T-helper 1 cell (primary cell): ENCODE results near the gene LGALS9.
"Not testable (repeated sequence)": the region's sequence is repeated elsewhere in the genome, so short reads cannot be mapped to it uniquely, and the experiment has no call there.

Experiments
- DNase-seq, 5 donors: peaks; one replicate each; pipeline ENCODE4 v3.0.0-alpha.2; 2012 to 2020

Gene LGALS9

DNA sequence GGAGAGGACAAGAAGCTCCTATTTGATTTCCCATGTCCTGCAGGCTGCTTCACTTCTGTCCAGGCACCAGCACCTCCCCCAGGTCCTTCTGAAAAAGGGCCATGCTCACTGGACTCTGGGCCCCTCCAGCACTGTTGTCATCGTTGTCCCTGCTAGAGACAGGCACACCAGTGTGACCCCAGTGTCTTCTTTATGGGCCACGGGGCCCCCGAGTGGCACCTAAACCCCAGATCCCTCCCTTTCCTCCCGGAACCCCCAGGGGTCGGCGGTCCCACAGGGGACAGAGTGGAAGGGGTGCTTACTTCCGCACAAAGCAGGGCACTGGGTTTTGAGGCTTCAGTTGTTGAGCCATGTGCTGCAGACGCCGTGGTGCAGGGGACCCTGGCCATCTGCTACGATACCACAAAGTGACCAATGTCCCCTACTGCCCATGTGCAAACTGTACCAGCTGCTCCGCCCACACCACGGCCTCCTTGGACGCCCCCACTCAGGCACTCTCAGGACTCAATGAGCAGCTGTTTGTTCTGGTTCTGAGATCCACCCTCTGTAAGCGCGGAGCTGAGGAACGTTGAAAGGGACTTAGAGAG lies 24.6 kb downstream of the LGALS9 start:
- not testable (repeated sequence) for DNase-seq

DNA sequence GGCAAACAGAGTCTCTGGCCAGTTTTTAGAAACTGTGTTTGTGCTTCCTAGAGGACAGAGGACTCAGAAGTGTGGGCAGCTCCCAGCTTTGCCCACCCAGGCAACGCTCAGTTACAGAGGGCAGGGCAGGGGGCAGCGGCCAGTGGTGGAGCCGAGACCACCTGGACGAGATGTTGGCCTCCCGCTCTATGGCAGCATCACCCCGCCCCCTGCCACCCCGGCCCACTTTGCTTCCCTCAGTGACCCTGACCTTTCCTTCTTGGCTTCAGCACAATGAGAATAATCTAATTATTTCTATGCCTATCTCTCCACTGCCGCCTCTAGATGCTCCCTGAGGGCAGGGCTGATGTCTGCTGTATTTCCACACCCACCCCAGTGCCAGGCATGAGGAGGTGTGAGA lies 25.6 kb downstream of the LGALS9 start:
- DNase-seq = not testable (repeated sequence)

- DNase-seq = no peak
Observed at GRCh38 chr17:27657620-27658019, 26.6 kb downstream of the LGALS9 start.

DNA sequence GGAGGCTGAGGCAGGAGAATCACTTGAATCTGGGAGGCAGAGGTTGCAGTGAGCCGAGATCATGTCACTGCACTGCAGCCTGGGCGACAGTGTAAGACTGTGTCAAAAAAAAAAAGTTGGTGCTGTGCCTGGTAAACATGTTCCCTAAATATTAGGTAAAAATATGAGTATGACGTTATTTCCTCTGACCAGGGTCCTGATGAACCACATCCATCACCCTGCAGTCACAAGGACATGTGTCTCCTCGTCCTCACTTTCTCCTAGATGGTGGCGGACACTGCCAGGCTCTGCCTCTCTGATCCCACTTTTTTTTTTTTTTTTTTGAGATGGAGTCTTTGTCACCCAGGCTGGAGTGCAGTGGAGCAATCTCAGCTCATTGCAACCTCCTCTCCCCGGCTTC lies 28.7 kb downstream of the LGALS9 start:
- no peak for DNase-seq

DNA sequence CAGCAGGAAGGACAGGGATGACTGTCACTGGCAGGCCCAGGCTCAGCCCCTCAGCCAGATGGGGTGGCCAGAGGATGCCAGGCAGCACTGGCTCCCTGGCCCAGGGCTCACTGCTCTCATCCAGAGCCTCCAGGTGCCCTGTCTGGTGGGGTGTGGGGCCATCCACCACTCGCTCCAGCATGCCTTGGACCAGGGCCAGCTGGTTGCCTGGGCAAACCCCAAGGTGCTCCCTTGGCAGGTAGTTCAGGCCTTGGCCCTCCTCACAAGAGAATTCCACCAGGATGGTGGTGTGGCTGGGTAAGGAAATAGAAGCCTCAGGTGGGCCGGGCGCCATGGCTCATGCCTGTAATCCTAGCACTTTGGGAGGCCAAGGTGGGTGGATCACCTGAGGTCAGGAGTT lies 29.4 kb downstream of the LGALS9 start:
- no peak for DNase-seq

DNA sequence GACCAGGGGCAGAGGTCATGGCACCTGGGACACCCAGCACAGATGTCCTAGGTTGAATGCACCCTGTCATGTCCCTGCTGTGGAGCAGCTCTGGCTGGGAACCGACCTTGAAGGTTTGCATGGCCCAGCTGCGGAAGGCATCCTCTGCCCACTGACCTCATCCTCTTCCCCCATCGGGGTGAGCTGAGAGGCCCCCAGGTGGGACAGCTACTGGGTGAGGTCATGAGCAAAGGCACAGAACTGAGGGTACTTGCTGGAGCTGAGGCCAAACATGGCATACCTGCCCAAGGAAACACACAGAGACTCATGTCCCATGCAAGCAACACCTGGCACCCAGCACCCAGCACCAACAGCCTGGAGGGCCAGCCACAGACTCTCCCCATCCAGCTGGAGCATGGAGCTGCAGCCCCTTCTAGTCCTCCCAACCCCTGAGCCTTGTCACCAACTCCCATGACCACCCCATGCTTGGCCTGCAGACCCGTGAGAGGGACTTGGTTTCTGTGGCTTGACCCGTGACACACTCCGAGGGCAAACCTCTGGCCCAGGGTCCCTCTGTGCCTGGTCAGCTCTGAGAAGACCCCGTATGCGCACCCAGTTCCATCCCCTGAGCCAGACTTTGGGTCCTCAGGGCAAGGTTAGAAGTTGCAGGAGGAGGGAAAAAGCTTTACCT lies 33.1 kb downstream of the LGALS9 start:
- no peak for DNase-seq

- no peak for DNase-seq
Observed at GRCh38 chr17:27664606-27664965, 33.6 kb downstream of the LGALS9 start.

GRCh38 chr17:27665549-27665948 lies 34.6 kb downstream of the LGALS9 start:
- DNase-seq = no peak

DNA sequence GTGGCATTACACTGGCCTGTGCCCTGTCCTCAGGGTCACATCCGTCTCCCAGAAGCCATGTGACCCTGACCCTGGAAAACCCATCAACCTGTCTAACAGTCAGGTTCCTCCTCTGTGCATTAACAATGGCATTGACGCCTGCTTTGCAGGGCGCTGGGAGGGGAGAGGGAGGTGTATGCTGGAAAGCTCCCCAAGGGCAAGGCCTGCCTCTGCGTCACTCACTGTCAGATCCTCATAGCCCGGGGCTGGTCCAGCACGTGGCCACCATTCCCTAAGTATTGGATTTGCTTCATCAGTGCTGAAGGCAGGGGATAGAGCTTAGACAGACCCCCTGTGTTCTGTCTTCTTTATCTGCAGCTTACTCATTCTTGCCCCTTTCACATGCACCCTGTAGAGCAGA lies 35.3 kb downstream of the LGALS9 start:
- DNase-seq = not testable (repeated sequence)

DNA sequence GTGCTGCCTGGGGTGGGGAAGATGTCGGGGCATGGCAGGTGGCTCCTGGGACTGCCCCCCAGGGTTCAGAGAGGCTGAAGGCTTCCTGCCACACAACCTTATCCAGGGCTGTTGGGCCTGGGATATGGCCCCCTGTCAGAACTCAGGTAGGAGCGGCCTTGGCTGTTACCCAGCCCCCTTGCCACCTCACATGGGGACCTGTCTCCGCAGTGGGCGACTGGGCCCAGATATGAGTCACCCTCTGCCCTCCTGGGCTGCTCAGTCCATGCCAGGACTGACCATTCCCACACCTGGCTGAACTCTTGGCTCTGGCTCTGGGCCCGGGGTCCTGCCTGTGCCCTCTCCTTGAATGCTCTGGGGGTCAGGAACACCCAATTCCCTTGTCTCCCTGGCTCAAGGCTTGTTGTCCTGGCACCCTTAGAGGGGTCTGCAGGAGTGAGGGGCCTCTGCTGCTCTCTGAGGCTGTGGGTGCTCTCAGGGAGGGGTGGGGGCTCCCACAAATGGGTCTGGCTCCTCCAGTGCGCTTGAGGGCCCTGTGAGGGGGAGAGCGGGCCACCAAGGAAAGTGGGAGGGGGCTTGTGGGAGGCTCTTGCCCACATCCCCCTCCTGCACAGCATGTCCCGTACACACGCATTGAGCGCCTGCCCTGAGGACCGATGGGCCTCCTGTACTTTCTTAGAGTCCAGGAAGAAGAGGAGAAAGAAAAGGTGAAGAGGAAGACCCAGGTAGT lies 36.0 kb downstream of the LGALS9 start:
- DNase-seq = no peak

DNA sequence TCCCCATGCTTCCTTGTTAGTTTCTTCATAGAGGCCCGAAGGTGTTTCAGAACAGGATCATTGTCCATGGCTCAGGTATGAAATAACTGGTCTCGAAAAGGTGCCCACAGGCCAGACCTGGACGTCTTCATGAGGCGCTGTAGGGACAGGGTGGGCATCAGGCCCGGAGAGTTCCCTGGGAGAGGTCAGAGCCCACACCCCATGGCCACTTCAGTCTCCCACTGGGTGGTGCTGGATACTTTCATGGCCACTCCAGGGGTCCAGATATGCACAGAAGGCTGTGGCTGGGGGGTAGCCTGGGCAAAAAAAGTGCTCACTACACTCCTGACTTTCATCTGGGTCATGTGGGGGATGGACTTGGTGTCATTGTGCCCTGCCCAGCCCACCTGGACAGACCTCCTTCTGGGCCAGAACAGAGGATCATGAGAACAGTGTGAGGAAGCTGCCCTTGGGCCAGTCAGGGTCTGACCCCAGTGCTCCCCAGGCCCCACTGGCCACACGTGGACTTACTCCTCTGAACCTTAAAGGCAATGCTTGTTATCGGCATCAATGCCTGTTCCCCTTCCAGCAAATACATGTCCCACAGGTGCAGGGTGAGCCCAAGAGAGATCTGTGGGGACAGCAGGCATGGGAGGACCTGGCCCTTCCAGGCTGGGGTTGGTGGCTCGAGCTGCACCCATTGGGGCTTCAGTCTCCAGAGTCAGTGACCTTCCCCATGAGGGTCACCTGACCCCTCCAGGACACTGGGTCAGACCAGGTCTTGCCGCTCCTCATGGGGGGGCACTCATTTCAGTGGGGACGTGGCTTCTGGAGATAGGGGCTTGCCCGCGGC lies 36.9 kb downstream of the LGALS9 start:
- no peak for DNase-seq

GRCh38 chr17:27668488-27668823 lies 37.5 kb downstream of the LGALS9 start:
- DNase-seq = no peak

DNA sequence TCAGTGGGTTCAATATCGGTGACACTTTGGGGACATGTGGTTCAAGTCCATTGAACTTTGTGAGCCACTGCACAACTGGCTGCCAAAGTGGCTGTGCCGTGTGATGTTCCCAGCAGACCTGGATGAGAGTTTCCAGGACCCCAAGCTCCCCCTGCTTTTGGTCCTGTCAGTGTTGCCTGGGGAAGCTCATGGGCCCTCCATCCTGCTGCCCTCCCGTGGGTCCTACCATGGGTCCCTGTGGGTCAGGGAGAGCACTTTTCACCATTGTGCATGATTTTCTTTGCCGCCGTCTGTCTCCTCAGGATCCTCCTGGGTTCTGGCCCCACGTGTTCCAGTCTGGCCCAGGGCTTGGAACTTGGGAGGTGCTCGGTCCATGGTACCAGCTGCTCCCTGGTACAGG lies 38.1 kb downstream of the LGALS9 start:
- no peak for DNase-seq

DNA sequence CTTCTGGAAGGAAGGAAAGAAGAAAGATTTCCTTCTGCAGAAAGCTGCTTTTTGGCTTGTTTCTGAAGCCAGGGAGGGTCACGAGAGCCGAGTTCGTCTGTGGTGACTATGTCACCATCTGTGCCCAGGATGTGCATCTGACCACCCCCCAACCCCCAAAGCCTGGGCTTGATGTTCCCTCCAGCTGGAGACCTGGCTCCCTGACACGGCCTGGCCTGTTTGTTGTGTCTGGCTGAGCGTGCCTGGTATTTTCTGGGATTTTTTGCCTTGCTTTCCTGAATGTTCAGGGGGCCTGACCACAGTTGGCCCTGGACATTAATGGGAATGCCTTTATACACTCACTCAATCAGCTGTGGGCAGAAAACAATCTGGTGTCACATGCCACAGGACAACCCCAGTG lies 38.9 kb downstream of the LGALS9 start:
- DNase-seq = no peak

GRCh38 chr17:27670791-27671590 lies 40.0 kb downstream of the LGALS9 start:
- no peak for DNase-seq

- DNase-seq = no peak
Observed at GRCh38 chr17:27671591-27671910, 40.6 kb downstream of the LGALS9 start.

DNA sequence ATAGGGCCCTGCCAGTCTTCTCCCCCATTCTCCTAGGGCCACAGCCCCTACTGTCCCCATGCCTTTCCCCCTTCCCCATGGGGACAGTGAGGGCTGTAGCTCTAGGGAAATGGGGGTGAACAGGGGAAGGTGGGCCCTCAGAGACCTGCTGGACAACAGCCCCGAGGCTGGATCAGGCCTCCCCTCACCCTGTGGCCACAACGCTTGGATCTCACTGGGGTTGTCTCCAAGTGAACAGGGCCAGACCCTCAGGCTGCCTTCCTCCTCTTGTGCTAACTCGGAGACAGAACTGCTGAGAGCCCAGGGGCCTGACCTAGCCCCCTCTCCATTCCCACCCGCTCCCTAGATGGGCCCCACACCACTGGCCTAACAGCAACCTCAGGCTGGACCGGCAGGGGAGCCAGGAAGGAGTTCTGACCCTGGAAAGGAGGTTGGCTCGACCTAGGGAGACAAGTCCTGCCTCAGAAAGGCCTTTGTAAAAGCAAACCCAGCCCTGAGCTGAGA lies 41.0 kb downstream of the LGALS9 start:
- DNase-seq = not testable (repeated sequence)

DNA sequence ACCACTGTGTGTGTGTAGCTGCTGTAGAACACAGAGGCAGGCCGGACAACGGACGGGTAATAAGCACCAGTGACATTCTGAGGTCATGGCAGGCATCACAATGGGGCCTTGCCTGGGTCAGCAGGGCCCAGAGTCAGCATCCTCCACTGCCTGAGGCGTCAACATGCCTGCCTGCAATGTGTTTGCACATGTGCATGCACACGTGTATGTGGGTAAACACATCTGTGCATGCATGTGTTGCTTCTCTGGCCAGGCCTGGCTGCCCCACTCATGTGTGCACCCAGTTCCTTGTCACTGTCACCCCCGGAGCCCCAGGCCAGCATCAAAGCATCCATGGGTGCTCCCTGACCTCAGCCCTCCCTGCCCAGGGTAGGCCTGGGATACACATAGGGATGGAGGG lies 43.3 kb downstream of the LGALS9 start:
- no peak for DNase-seq

GRCh38 chr17:27677191-27677590 lies 46.2 kb downstream of the LGALS9 start:
- no peak for DNase-seq

DNA sequence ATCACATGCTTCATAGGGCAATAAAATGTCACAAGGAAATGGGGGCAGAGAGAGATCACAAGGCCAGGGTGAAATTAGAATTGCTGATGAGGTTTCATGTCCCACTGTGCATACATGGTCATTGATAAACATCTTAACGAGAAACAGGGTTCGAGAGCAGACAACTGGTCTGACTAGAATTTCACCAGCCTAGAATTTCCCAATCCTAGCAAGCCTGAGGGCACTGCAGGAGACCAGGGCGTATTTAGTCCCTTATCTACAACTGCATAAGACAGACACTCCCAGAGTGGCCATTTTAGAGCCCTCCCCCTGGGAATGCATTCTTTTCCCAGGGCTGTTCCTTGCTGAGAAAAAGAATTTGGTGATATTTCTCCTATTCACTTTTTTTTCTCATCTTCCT lies 55.3 kb downstream of the LGALS9 start:
- DNase-seq = not testable (repeated sequence)

DNA sequence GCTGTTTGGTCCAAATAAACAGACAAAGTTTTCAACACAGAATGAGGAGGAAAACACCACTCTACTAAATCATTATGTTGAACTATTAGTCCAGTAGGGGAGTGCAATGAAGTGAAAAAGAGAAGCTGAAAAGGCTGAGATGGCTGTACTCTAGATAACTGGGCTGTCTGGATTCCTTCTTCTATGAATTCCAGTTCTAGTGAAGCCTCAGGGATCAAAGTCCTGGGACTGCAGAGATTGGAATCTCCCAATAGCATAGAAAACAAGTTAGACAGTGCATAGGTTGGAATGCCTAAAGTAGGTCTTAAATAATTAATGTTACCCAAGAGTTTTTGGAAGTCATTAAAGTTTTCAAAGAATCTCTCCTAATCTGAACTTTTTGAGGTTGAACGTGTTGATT lies 59.9 kb downstream of the LGALS9 start:
- DNase-seq = no peak

DNA sequence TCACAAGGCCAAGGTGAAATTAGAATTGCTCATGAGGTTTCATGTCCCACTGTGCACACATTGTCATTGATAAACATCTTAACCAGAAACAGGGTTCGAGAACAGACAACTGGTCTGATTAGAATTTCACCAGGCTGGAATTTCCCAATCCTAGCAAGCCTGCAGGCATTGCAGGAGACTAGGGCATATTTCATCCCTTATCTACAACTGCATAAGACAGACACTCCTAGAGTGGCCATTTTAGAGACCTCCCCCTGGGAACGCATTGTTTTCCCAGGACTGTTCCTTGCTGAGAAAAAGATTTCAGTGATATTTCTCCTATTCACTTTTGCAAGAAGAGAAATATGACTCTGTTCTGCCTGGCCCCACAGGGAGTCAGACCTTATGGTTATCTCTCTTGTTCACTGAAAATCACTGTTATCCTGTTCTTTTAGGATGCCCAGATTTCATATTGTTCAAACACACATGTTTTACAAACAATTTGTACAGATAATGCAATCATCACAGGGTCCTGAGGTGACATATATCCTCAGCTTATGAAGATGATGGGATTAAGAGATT lies 64.3 kb downstream of the LGALS9 start:
- DNase-seq = not testable (repeated sequence)
